ENCODE measurements around the gene HSF5. TPM values are rescaled to one million over a fixed set of nuclear protein-coding genes. Genes with fewer than 3 reads are reported as not detected.

HSF5 gene
- total and polyA plus RNA-seq, 12 donors = 0.03 to 0.11 (median 0.06) TPM; not detected in 8

- no peaks in the 10 kb centered on the region for H3K27me3 ChIP-seq
- H3K36me3 ChIP-seq (replicated peaks in 1 of 2) = no peaks in the 10 kb centered on the region
- H3K4me3 ChIP-seq = no peak overlapping the region
- intact Hi-C loops (cut with DNase I) = loop anchor here (10.0 kb wide), 2 partner anchors 49 to 159 kb away; partner anchors contain the start of genes RAD51C (in 1 of the 2) and TEX14 (in 1 of the 2)
- DNase-seq = no peak
- peak overlapping the region; percentile 27 to 92 (median 70) for H3K27ac ChIP-seq
- H3K4me1 ChIP-seq (replicated peaks in 1 of 2) = peaks cover 36 to 54% of the 10 kb centered on the region in 2 donors
- TF ChIP-seq POLR2A (IDR thresholded peaks at IDR 0.05) = no peak
- TF ChIP-seq, protein P1, sequence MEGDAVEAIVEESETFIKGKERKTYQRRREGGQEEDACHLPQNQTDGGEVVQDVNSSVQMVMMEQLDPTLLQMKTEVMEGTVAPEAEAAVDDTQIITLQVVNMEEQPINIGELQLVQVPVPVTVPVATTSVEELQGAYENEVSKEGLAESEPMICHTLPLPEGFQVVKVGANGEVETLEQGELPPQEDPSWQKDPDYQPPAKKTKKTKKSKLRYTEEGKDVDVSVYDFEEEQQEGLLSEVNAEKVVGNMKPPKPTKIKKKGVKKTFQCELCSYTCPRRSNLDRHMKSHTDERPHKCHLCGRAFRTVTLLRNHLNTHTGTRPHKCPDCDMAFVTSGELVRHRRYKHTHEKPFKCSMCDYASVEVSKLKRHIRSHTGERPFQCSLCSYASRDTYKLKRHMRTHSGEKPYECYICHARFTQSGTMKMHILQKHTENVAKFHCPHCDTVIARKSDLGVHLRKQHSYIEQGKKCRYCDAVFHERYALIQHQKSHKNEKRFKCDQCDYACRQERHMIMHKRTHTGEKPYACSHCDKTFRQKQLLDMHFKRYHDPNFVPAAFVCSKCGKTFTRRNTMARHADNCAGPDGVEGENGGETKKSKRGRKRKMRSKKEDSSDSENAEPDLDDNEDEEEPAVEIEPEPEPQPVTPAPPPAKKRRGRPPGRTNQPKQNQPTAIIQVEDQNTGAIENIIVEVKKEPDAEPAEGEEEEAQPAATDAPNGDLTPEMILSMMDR (IDR thresholded peaks at IDR 0.05) = no peak
- WGBS, 4 donors = 33 to 67% (median 42%) methylated on average over 2 of the region's 2 CpGs
- H3K9me3 ChIP-seq (replicated peaks in 1 of 3) = no peaks in the 10 kb centered on the region
Measured at GRCh38 chr17:58535431-58535830, 47.2 kb upstream of the HSF5 start.

DNA sequence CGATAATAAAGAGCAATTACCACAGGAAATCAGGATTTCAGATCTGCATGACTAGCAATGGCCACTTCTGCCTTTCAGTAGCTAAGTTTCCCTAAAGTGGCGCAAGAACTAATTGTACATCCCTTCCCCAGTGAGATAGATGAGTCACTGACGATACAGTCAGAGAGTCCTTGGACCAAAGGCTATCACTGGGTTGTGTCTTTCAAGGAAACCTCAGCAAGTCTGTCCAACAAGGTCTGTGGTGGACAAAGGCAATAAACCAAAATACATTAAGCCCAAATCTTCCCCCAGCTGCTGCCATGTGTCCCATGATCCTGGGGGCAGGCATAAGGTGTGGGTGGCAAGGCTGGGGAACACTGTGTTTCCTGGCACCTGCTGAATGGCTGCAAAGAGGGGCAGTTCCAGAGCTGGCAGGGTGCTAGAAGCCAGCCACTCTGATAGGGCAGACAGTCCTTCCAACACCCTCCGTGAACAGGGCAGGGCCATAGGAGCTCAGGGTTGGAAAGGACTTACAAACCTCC lies 46.8 kb upstream of the HSF5 start:
- whole genome bisulfite sequencing, 4 donors = 22 to 32% (median 28%) methylated on average over 3 to 4 of the region's 4 CpGs
- peak overlapping the region; percentile 27 to 92 (median 70) for H3K27ac ChIP-seq
- H3K27me3 ChIP-seq = no peaks in the 10 kb centered on the region
- peaks cover 36 to 55% of the 10 kb centered on the region in 2 donors for H3K4me1 ChIP-seq (replicated peaks in 1 of 2)
- no peaks in the 10 kb centered on the region for H3K36me3 ChIP-seq (replicated peaks in 1 of 2)
- intact Hi-C loops (cut with DNase I) = loop anchor here (10.0 kb wide), 2 partner anchors 50 to 160 kb away; partner anchors contain the start of genes RAD51C (in 1 of the 2) and TEX14 (in 1 of the 2)
- DNase-seq = peak in 5 of 7 donors; percentile 47 to 85 (median 73)
- H3K4me3 ChIP-seq = no peak overlapping the region
- no peaks in the 10 kb centered on the region for H3K9me3 ChIP-seq (replicated peaks in 1 of 3)
- TF ChIP-seq, protein P1 (IDR thresholded peaks at IDR 0.05) = no peak
- TF ChIP-seq POLR2A (IDR thresholded peaks at IDR 0.05) = peak in 1 of 2 donors; percentile 68

- intact Hi-C loops (cut with DNase I) = loop anchor here (10.0 kb wide), 2 partner anchors 50 to 160 kb away; partner anchors contain the start of genes RAD51C (in 1 of the 2) and TEX14 (in 1 of the 2)
- Histone ChIP-seq H3K9me3 (replicated peaks in 1 of 3) (no peaks in the 10 kb centered on the region), H3K27me3 (no peaks in the 10 kb centered on the region), H3K36me3 (replicated peaks in 1 of 2) (no peaks in the 10 kb centered on the region), H3K4me1 (replicated peaks in 1 of 2) (peaks cover 40 to 59% of the 10 kb centered on the region in 2 donors), H3K4me3 (no peak overlapping the region), H3K27ac (peak overlapping the region in 4 of 5 donors; percentile 53 to 92 (median 74))
- TF ChIP-seq, protein P1 (IDR thresholded peaks at IDR 0.05) = no peak
- TF ChIP-seq POLR2A (IDR thresholded peaks at IDR 0.05) = no peak
- no peak for DNase-seq
- 47 to 61% (median 49%) methylated on average over 2 to 3 of the region's 3 CpGs for WGBS, 4 donors
Measured at GRCh38 chr17:58534331-58534730, 46.1 kb upstream of the HSF5 start.

- Histone ChIP-seq H3K27ac (peak overlapping the region in 1 of 5 donors; percentile 92), H3K4me3 (no peak overlapping the region), H3K9me3 (replicated peaks in 1 of 3) (no peaks in the 10 kb centered on the region), H3K4me1 (replicated peaks in 1 of 2) (peaks cover 43 to 59% of the 10 kb centered on the region in 2 donors), H3K27me3 (no peaks in the 10 kb centered on the region), H3K36me3 (replicated peaks in 1 of 2) (no peaks in the 10 kb centered on the region)
- 94 to 100% (median 97%) methylated on average over 3 to 5 of the region's 5 CpGs for WGBS, 4 donors
- DNase-seq = no peak
- intact Hi-C loops (cut with DNase I) = loop anchor here (10.0 kb wide), 2 partner anchors 51 to 161 kb away; partner anchors contain the start of genes RAD51C (in 1 of the 2) and TEX14 (in 1 of the 2)
- TF ChIP-seq POLR2A (IDR thresholded peaks at IDR 0.05) = no peak
- TF ChIP-seq, protein P1 (IDR thresholded peaks at IDR 0.05) = no peak
Measured at GRCh38 chr17:58533616-58534188, 45.5 kb upstream of the HSF5 start.
